ENCODE results near the gene RBMS3.

The RBMS3 gene

DNA sequence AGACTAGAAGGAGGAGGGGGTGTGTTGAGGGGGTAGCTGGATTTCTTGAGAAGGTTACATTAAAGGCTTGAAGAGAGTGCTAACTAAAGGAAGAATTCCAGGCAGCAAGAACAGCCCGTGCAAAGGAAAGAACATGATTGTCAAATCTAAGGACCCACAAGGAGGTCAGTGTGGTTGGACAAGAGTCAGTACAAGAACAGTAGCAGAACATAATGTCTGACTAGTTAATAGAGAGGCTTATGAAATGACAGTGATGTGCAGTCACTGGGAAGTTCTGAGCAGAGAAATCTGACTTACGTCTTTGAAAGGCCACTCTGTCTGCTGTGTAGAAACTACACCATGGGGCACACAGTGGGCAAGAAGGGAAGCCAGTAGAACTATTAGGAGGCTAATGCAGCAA, 19.8 kb upstream of the RBMS3 start:
- DNase-seq (ENCODE audit: low spot score): no peak
- TF ChIP-seq, protein P1, sequence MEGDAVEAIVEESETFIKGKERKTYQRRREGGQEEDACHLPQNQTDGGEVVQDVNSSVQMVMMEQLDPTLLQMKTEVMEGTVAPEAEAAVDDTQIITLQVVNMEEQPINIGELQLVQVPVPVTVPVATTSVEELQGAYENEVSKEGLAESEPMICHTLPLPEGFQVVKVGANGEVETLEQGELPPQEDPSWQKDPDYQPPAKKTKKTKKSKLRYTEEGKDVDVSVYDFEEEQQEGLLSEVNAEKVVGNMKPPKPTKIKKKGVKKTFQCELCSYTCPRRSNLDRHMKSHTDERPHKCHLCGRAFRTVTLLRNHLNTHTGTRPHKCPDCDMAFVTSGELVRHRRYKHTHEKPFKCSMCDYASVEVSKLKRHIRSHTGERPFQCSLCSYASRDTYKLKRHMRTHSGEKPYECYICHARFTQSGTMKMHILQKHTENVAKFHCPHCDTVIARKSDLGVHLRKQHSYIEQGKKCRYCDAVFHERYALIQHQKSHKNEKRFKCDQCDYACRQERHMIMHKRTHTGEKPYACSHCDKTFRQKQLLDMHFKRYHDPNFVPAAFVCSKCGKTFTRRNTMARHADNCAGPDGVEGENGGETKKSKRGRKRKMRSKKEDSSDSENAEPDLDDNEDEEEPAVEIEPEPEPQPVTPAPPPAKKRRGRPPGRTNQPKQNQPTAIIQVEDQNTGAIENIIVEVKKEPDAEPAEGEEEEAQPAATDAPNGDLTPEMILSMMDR (IDR thresholded peaks at IDR 0.05; ENCODE audit: borderline replicate concordance, control extremely low read depth, extremely low read depth, insufficient read depth, missing control alignments): no peak
- in situ Hi-C loops (cut with MboI; ENCODE audit: low sequenced_read_pairs, unreplicated experiment): no loop called here

GRCh38 chr3:29263476-29263875, 17.4 kb upstream of the RBMS3 start:
- no peak for DNase-seq (ENCODE audit: low spot score)
- TF ChIP-seq, protein P1 (IDR thresholded peaks at IDR 0.05; ENCODE audit: borderline replicate concordance, control extremely low read depth, extremely low read depth, insufficient read depth, missing control alignments): no peak
- in situ Hi-C loops (cut with MboI; ENCODE audit: low sequenced_read_pairs, unreplicated experiment): no loop called here

DNA sequence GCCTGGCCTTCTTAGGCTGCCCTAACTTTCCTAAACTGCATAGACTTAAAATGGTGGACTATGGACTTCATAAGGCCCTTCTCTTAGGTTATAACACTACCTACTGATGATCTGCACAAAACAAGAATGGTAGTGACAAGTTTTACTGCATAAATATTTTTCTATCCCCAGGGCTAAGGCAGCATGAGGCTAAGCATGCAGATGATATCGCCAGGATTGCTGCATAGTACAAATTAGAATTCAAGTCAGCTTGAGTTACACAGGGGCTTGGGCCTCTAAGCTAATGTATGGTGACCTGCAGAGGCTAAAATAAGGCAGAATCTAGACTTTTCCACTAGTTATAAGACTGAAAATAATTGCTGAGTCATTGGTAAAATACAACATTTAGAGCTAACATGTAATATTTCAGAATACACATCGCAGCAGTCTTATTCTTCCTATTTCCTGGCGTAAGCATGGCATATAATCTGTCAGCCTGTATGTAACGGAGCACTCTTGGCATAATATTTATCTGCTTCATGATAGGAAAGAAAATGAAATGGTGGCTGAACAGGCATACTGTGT, 15.3 kb upstream of the RBMS3 start:
- in situ Hi-C loops (cut with MboI; ENCODE audit: low sequenced_read_pairs, unreplicated experiment): no loop called here

GRCh38 chr3:29267226-29267625, 13.6 kb upstream of the RBMS3 start:
- in situ Hi-C loops (cut with MboI; ENCODE audit: low sequenced_read_pairs, unreplicated experiment): no loop called here

More for the DNA sequence above, 15.3 kb upstream of the RBMS3 start:
- no peak for DNase-seq (ENCODE audit: low spot score)
- TF ChIP-seq, protein P1 (IDR thresholded peaks at IDR 0.05; ENCODE audit: borderline replicate concordance, control extremely low read depth, extremely low read depth, insufficient read depth, missing control alignments): no peak

GRCh38 chr3:29268651-29269050, 12.2 kb upstream of the RBMS3 start:
- TF ChIP-seq, protein P1 (IDR thresholded peaks at IDR 0.05; ENCODE audit: borderline replicate concordance, control extremely low read depth, extremely low read depth, insufficient read depth, missing control alignments): no peak
- no peak for DNase-seq (ENCODE audit: low spot score)
- in situ Hi-C loops (cut with MboI; ENCODE audit: low sequenced_read_pairs, unreplicated experiment): no loop called here

More at GRCh38 chr3:29267226-29267625, 13.6 kb upstream of the RBMS3 start:
- DNase-seq (ENCODE audit: low spot score): no peak
- TF ChIP-seq, protein P1 (IDR thresholded peaks at IDR 0.05; ENCODE audit: borderline replicate concordance, control extremely low read depth, extremely low read depth, insufficient read depth, missing control alignments): no peak

DNA sequence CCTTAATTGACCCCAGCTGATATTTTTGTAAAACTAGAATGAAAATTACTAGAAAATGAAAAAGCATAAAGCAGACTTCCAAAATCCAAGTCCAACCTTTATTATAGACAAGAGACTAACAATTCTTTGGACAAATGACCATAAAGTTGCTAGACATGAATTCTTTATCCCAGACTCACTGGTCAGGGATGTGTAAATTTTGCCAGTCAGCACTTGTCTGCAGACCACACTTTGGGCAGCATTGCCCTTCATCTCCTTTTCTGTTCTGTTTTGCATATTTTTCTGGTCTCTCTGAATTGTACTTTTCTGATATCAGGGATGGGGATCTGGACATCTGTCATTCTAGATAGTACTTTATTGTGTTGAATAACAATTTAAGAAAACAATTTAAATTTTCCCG, 10.1 kb upstream of the RBMS3 start:
- DNase-seq (ENCODE audit: low spot score): no peak
- in situ Hi-C loops (cut with MboI; ENCODE audit: low sequenced_read_pairs, unreplicated experiment): no loop called here
- TF ChIP-seq, protein P1 (IDR thresholded peaks at IDR 0.05; ENCODE audit: borderline replicate concordance, control extremely low read depth, extremely low read depth, insufficient read depth, missing control alignments): no peak
